ENCODE results near the gene SLC2A6.

SLC2A6 gene

GRCh38 chr9:133478851-133479711 lies at the start of gene SLC2A6:
SLC2A6 (minus strand) TSS chr9:133479099; CDS start chr9:133479059, 40 bp downstream.
- TF ChIP-seq ZNF274 (IDR thresholded peaks at IDR 0.05; ENCODE audit: low read depth, low read length): no peak
- H3K4me3 ChIP-seq (ENCODE audit: low read length): peak within 1 kb of the TSS; percentile 66

- no peak overlapping the region for H3K4me3 ChIP-seq (ENCODE audit: low read length)
- no peak for TF ChIP-seq ZNF274 (IDR thresholded peaks at IDR 0.05; ENCODE audit: low read depth, low read length)
Observed at GRCh38 chr9:133528001-133528875, 49.3 kb upstream of the SLC2A6 start.

DNA sequence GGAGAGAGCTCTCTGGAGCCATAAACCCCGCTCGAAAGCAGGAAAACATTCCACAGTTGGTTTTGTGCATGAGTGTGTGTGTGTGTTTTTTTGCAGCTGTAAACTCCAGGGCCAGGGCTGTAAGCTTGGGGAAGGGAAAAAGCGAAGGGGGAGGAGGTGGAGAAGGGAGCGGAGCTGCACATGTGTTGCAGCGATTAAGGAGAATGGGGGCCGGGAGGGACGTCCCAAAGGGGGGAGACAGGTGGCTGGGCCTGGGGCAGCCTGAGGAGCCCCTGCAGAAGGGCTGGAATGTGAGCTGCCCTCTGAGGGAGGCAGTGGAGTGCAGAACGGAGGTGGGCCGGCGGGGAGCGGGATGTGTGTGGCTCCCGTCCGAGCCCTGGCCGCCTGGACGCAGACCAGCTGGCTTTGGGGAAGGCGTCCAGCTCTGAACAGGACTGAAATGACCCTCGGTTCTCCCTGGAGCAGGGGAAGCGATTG lies 48.6 kb upstream of the SLC2A6 start:
- no peak for TF ChIP-seq ZNF274 (IDR thresholded peaks at IDR 0.05; ENCODE audit: low read depth, low read length)
- H3K4me3 ChIP-seq (ENCODE audit: low read length): no peak overlapping the region

DNA sequence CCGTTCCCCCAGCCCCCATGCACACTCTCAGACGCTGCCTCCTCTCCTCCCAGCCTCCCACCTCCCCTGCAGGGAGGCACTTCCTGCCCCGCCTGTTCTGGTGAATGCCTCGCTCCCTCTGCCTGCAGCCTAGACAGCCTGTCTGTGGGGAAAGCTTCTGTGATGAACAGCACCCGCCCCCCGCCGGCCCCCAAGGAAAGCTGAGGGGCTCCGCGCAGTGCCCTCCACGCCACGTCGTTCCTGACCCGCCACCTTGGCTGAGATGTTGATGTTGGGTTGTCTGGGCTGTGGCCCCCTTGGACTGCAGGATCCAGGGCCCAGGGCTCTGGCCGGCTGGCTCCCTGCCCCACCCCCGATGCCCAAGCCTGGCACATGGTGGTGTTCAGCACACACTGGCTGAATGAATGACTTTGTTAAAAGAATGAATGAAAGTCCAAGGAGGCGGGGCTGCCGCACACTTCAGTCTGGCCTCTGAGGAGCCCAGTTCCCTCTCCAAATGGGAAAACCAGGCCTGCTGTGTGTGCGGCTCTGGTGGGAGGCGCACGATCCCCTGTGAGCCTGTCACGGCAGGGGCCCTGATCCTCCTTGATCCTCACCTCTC lies 47.9 kb upstream of the SLC2A6 start:
- H3K4me3 ChIP-seq (ENCODE audit: low read length): no peak overlapping the region
- no peak for TF ChIP-seq ZNF274 (IDR thresholded peaks at IDR 0.05; ENCODE audit: low read depth, low read length)

GRCh38 chr9:133525677-133526076 lies 46.8 kb upstream of the SLC2A6 start:
- TF ChIP-seq ZNF274 (IDR thresholded peaks at IDR 0.05; ENCODE audit: low read depth, low read length): no peak
- no peak overlapping the region for H3K4me3 ChIP-seq (ENCODE audit: low read length)

- no peak within 1 kb of the TSS for H3K4me3 ChIP-seq (ENCODE audit: low read length)
- TF ChIP-seq ZNF274 (IDR thresholded peaks at IDR 0.05; ENCODE audit: low read depth, low read length): no peak
Observed at GRCh38 chr9:133524679-133525228, 45.9 kb upstream of the SLC2A6 start, which contains the start of gene MYMK. MYMK (minus strand) TSS chr9:133524959; CDS start chr9:133524844, 115 bp downstream.

GRCh38 chr9:133524146-133524545 lies 45.2 kb upstream of the SLC2A6 start:
- no peak overlapping the region for H3K4me3 ChIP-seq (ENCODE audit: low read length)
- no peak for TF ChIP-seq ZNF274 (IDR thresholded peaks at IDR 0.05; ENCODE audit: low read depth, low read length)

DNA sequence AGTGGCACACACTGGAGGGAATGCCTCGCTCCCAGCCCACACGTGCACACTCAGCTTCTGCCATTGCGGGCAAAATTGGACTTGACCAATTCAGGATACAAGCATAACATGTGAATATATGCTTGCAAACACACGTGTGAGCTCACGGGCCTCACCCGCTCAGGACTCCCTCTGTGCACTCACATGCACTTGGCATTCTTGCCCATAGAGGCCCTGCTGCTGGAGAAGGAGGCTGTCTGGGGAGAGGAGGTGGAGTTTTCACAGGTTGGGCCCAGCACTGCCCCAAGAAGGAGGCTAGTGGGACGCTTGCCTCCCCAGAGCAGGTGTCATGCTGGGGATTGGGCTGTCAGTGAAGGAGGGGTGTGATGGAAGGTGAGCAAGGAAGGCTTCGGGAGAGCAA lies 44.2 kb upstream of the SLC2A6 start:
- TF ChIP-seq ZNF274 (IDR thresholded peaks at IDR 0.05; ENCODE audit: low read depth, low read length): no peak
- H3K4me3 ChIP-seq (ENCODE audit: low read length): no peak overlapping the region

- no peak for TF ChIP-seq ZNF274 (IDR thresholded peaks at IDR 0.05; ENCODE audit: low read depth, low read length)
- H3K4me3 ChIP-seq (ENCODE audit: low read length): no peak overlapping the region
Observed at GRCh38 chr9:133522073-133522910, 43.4 kb upstream of the SLC2A6 start.

GRCh38 chr9:133521122-133522072 lies 42.5 kb upstream of the SLC2A6 start:
- H3K4me3 ChIP-seq (ENCODE audit: low read length): no peak overlapping the region
- TF ChIP-seq ZNF274 (IDR thresholded peaks at IDR 0.05; ENCODE audit: low read depth, low read length): no peak

- no peak overlapping the region for H3K4me3 ChIP-seq (ENCODE audit: low read length)
- TF ChIP-seq ZNF274 (IDR thresholded peaks at IDR 0.05; ENCODE audit: low read depth, low read length): no peak
Observed at GRCh38 chr9:133520121-133520835, 41.4 kb upstream of the SLC2A6 start.
